OCI-LY1 (cell line): Measurements from ENCODE around the gene MGAT3.

ENCODE experiments used
- EZH2 ChIP-seq: fragments of 200-600 bp; sonication (generic), shearing (Covaris generic); IDR thresholded peaks from 2 replicates; pipeline ENCODE4 v1.8.0; 2017; ENCODE audit warnings: borderline replicate concordance, mixed run types, mild to moderate bottlenecking, antibody characterized with exemption, low read length, moderate library complexity, mixed read lengths
- TF ChIP-seq, protein P1 (sequence below): fragments of 200-600 bp; sonication (generic), shearing (Covaris generic); IDR thresholded peaks from 2 replicates; pipeline ENCODE4 v1.5.1; 2017; ENCODE audit warnings: mild to moderate bottlenecking, antibody characterized with exemption, low read length, moderate library complexity, mixed read lengths

DNA sequence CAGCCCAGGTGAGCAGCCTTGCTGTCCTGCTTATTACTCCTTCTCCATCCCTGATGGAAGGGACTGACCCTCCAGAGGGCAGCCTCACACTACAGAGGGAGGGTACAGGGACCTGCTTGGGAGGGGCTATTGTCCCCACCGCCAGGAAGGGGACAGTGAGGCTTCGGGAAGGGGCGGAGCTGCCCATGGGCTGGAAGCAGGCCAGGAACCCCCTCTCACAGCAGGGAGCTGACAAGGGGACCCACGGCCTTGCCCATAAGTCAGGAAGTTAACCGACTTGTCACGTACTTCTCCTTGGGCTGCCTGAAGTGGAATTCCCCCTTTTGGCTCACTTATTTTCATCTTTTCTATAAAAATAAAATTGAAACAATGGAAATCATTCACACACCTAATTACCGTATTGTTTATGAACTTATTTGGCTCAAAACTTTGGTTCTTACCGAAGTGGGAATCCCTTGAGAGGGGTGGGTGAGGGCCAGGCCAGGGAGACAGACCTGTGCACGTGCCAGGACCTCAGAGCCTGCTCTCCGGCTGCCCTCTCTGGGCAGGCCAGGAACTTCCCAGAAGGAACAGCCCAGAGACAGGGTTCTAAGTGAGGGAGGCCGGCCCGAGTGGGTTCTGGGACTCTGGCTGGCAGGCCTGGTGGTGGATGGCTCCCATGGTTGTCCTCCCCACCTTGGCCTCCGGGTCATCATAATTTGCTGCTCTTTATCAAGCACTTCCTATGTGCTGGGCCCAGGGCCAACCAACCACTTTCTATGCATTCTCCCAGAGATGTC lies 5.8 kb downstream of the MGAT3 start:
- TF ChIP-seq, protein P1, sequence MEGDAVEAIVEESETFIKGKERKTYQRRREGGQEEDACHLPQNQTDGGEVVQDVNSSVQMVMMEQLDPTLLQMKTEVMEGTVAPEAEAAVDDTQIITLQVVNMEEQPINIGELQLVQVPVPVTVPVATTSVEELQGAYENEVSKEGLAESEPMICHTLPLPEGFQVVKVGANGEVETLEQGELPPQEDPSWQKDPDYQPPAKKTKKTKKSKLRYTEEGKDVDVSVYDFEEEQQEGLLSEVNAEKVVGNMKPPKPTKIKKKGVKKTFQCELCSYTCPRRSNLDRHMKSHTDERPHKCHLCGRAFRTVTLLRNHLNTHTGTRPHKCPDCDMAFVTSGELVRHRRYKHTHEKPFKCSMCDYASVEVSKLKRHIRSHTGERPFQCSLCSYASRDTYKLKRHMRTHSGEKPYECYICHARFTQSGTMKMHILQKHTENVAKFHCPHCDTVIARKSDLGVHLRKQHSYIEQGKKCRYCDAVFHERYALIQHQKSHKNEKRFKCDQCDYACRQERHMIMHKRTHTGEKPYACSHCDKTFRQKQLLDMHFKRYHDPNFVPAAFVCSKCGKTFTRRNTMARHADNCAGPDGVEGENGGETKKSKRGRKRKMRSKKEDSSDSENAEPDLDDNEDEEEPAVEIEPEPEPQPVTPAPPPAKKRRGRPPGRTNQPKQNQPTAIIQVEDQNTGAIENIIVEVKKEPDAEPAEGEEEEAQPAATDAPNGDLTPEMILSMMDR = no peak; the same call in 1 of the 2 replicates
- no peak for TF ChIP-seq EZH2
